Limb (tissue), 2 donors: ENCODE measurements around the gene MLC1.

Source experiments
- DNase-seq, 2 donors: peaks; one replicate each; pipeline ENCODE4 v3.0.0-alpha.2; 2016; ENCODE audit errors: extremely low spot score in 2 of 2

Gene MLC1

DNA sequence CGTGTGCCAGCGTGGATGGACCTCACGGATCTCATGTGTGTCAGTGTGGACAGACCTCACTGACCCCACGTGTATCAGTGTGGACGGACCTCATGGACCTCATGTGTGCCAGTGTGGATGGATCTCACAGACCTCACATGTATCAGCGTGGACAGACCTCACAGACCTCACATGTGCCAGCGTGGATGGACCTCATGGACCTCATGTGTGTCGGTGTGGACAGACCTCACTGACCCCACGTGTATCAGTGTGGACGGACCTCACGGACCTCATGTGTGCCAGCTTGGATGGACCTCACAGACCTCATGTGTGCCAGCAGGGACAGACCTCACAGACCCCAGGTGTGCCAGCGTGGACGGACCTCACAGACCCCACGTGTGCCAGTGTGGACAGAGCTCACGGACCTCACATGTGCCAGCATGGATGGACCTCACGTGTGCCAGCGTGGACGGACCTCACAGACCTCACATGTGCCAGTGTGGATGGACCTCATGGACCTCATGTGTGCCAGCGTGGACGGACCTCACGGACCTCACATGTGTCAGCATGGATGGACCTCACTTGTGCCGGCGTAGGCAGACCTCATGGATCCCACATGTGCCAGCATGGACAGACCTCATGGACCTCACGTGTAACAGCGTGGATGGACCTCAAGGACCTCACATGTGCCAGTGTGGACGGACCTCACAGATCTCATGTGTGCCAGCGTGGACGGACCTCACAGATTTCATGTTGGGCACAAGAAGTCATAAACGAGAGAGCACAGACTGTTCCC lies 45.4 kb downstream of the MLC1 start:
- DNase-seq = no peak

- no peak for DNase-seq
Observed at GRCh38 chr22:50035976-50036724, 49.1 kb downstream of the MLC1 start.

DNA sequence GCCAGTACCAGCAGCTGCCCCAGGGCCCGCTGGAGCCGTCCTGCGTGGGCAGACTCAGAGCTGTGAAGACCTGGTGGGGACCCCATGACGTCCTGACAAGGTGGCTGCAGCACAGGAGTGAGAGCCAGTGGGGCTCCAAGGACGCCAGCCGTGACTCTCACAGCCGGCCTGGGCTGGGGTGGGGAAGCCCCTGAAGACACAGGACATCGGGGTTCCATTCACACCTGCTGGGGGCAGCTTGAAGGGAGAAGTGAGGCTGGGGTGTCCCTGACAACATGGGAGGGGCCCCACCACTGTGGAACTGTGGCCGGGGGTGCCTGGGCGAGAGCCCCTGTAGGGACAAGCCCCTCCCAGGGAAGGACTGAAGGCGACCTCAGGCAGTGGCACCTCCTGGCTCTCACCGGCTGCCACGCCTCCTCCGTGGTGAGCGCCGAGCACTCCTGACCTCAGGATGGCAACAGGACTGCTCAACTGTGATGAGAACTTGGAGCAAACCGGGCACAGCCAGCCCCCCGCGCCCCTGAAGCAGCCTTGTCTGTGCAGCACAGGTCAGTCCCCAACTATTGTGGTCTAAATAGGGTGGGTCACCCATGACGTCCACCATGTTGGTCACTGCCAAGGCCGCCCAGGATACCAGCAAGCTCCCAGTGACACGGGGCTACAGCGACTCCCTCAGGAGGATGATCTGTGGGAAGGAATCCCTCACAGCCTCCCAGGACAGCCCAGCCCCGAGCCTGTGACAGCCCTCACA lies 49.9 kb downstream of the MLC1 start:
- no peak for DNase-seq

GRCh38 chr22:50034126-50035081 lies 50.8 kb downstream of the MLC1 start:
- DNase-seq = no peak

GRCh38 chr22:50032941-50033601 lies 52.2 kb downstream of the MLC1 start:
- no peak for DNase-seq

GRCh38 chr22:50032109-50032871 lies 52.9 kb downstream of the MLC1 start:
- DNase-seq = no peak

DNA sequence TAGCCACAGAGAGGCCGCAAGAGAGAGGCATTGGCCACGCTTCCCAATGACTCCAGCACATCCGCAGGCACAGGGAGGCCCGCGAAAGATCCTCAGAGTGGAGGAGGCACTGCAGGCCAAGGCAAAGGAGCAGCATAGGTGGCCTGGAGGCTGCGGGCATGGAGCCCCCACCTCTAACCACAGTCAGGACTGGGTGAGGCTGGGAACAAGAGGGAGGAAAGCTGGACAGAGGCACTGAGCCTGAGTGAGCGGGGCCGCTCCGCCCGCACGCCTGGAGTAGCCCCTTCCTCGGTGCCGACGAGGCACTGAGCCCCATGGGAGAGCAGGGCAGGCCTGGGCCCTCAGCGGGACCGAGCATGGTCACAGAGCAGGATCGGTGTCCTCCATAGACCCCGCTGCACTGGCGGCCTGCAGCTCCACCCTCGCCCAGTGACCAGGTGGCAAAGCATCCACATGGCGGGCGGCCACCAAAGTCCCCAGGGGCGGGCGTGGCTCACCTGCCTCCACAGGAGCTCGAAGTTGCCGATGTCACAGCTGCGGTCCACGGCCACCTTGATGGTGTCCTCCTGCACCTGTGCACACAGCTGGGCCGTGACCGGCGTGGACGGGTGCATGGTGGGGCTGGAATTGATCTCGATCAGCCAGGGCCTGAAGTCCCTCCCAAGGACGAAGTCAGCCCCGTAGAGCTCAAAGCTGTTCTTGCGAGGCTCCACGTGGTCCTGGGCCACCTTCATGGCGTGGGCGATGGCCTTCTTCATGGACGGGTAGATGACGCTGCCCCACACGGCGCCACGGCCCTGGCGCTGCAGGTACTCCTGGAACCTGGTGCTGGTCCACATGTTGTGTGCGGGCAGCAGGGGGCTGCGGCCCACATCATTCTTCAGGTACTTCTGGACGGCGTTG lies 53.8 kb downstream of the MLC1 start:
- DNase-seq = peak in 1 of 2 donors; percentile 26

- DNase-seq = peak; percentile 27 to 78
Observed at GRCh38 chr22:50030297-50031188, 54.7 kb downstream of the MLC1 start.

GRCh38 chr22:50027639-50028537 lies 57.3 kb downstream of the MLC1 start:
- DNase-seq = no peak

DNA sequence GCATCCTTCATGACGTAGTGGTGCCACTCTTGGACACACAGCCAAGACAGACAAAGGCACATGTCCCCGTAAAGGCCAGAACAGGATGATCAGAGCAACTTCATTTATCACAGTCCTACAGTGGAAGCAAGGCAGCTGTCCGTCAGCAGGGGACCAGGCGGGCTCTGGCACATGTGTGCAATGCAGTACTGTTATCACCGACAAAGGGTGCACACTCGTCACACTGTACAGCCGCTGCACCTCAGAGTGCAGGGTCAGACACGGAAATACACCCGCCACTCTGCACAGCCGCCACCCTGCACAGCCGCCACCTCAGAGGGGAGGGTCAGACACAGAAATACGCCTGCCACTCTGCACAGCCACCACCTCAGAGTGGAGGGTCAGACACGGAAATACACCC lies 59.2 kb downstream of the MLC1 start:
- no peak for DNase-seq

- no peak for DNase-seq
Observed at GRCh38 chr22:50022171-50022819, 62.9 kb downstream of the MLC1 start.

DNA sequence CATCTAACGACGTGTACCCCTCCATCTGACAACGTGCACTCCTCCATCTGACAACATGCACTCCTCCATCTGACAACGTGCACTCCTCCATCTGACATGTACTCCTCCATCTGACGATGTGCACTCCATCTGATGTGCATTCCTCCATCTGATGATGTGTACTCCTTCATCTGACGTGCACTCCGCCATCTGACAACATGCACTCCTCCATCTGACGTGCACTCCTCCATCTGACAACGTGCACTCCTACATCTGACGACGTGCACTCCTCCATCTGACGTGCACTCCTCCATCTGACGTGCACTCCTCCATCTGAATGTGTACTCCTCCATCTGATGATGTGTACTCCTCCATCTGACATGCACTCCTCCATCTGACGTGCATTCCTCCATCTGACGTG lies 64.6 kb downstream of the MLC1 start:
- no peak for DNase-seq

DNA sequence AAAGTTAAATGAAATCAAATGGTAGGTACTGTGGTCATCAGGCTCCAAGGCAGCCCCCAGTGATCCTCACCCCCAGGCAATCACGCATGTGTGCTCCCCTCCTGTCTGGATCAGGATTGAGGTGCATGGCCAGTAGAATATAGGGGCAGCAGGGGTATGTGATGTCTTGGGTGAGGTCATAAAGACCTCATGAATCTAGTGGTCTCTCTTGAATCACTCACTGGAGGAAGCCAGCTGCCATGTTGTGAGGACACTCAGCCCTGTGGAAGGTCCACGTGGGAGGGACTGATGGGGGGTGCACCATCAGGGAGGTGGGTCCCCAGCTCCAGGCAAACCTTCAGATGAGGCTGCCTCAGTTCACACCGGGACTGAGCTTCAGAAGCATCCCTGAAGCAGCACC lies 65.9 kb downstream of the MLC1 start:
- DNase-seq = no peak

- no peak for DNase-seq
Observed at GRCh38 chr22:50018608-50019285, 66.5 kb downstream of the MLC1 start.

GRCh38 chr22:50017701-50018224 lies 67.5 kb downstream of the MLC1 start:
- DNase-seq = no peak
